Heart left ventricle (tissue), 13 donors: Measurements from ENCODE around the gene METTL17.
"Not testable (repeated sequence)": the region's sequence is repeated elsewhere in the genome, so short reads cannot be mapped to it uniquely, and the experiment has no call there.

Experiments used
- POLR2A ChIP-seq, 2 donors: fragments of 450-650 bp; IDR thresholded peaks; one replicate each; pipeline ENCODE4 v1.6.1; 2017; ENCODE audit warnings: antibody characterized with exemption in 2 of 2, mild to moderate bottlenecking in 2 of 2, moderate library complexity in 2 of 2
- TF ChIP-seq, protein P1 (sequence below), 12 donors: fragments of 200-600 bp; sonication (generic) in 4 of 12; IDR thresholded peaks; one replicate each; pipeline versions ENCODE4 v1.5.0 to v1.8.0; 2018 to 2022; ENCODE audit warnings: antibody characterized with exemption in 12 of 12, mild to moderate bottlenecking in 5 of 12
- donor health status: ischemic (EF 13 %, LVEDD 7.1; RV severe dilation, severe dysfunction).
- donor health status: DM: no; HTN: yes; CAD: no.
- donor health status: DM: no; HTN: no; CAD: no.
- donor health status: ischemic (EF 25% LVEDD 6.9; RV normal size, moderate dysfunction).
- donor health status: ischemic (EF 25% LVEDD 5.7; RV mildly dilated, moderate dysfunction).
- donor health status: ischemic (EF 35%, LVEDD 5.7; RV mildly dilated, moderate dysfunction).
- donor health status: nonischemic (EF 11% LVEDD 7.7; RV severe dilation, severe dysfunction).
- donor health status: DM: yes; HTN: yes; CAD: no.
- donor health status: PGD.
- donor health status: ischemic (EF 29% LVEDD 5.4; RV normal size, mild dysfunction).
- donor health status: nonischemic (EF 23%, LVEDD 6.1; RV moderate dilation, normal function).

GRCh38 chr14:20954736-20955537 lies 34.8 kb upstream of the METTL17 start, which contains the start of gene RNASE2:
- TF ChIP-seq, protein P1, sequence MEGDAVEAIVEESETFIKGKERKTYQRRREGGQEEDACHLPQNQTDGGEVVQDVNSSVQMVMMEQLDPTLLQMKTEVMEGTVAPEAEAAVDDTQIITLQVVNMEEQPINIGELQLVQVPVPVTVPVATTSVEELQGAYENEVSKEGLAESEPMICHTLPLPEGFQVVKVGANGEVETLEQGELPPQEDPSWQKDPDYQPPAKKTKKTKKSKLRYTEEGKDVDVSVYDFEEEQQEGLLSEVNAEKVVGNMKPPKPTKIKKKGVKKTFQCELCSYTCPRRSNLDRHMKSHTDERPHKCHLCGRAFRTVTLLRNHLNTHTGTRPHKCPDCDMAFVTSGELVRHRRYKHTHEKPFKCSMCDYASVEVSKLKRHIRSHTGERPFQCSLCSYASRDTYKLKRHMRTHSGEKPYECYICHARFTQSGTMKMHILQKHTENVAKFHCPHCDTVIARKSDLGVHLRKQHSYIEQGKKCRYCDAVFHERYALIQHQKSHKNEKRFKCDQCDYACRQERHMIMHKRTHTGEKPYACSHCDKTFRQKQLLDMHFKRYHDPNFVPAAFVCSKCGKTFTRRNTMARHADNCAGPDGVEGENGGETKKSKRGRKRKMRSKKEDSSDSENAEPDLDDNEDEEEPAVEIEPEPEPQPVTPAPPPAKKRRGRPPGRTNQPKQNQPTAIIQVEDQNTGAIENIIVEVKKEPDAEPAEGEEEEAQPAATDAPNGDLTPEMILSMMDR (IDR thresholded peaks at IDR 0.05), result not testable (repeated sequence)
- not testable (repeated sequence) for TF ChIP-seq POLR2A (IDR thresholded peaks at IDR 0.05)
